Left colon (tissue), 2 donors: ENCODE measurements around the gene CYP8B1. TPM values are rescaled to one million over a fixed set of nuclear protein-coding genes. Genes with fewer than 3 reads are reported as not detected.

Source experiments
- ATAC-seq: fragments of 200-7000 bp; cut with Tn5 transposase; one replicate; pipeline ENCODE4 v1.9.1; 2020; ENCODE audit warnings: mild to moderate bottlenecking, moderate library complexity
- DNase-seq, 2 donors: peaks; one replicate each; pipeline ENCODE4 v3.0.0-alpha.2; 2020
- intact Hi-C, 2 donors: fragments of 100-400 bp; cut with DNase I in 1 of 2; cut with micrococcal nuclease in 1 of 2; formaldehyde crosslinking; loops; one replicate each; pipeline versions ENCODE4 v1.11.2 to v1.14.0; 2022; cut with DNase I, micrococcal nuclease
- total RNA-seq, 2 donors: library from RNA; stranded (reverse); fragmentation: NEBNext Ultra II Directional; extraction: Animal tissue kit (Norgen Biotek cat#: 25700); gene quantifications; one replicate each; pipeline ENCODE4 v1.2.1, GENCODE V29; 2021
- donor health status: DM: no; HTN: no; CAD: no.
- donor health status: DM: yes; HTN: yes; CAD: no.

Gene CYP8B1
- total RNA-seq, 2 donors from 2014 or later, result not detected

DNA sequence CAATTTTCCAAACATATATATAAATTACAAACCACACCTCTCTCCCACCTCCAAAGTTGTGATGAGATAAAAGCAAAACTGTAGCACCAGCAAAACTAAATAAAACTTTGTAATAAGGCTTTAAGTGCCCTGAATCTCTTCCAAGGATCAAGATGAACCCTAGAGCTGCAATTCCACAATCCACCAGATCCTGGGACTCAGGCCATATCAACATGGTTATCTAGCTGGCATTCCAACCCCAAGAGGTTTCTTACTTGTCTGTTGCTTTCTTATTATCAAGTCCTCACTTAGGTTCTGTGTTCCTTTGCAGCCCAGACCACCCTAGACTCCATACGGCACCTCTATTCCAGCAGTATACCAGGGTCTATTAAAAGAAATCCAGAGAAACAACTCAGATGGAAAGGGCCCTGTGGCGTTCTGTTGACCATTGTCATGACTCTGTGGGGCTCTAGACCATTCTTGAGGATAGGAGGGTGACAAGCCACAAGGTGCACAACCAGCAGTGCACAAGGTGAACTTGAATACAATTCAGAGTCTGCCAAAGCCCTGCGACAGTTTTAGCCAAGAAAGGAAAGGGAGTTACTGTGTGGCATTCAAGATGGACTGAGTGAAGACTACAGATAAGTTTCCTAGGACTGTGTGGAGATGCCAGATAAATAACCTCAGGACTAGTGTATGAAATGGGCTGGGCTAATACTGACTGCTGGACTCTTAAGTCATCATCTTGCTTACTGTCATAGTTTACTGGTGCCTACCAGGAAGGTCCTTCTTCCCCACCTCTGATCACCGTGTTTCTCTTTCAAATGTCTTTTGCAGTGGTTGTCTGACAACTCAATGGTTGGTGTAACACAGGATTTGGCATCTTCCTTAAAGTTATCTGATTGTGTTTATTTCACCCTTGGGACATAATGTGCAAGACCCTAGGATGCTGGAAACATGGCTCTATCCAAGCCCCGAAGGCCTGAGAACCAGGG lies 39.2 kb downstream of the CYP8B1 start:
- ATAC-seq, result no peak
- intact Hi-C loops, result loop anchor here in 1 of 2 donors (5.0 kb wide), 1 partner anchor 54 kb away; no protein-coding TSS in a partner anchor

DNA sequence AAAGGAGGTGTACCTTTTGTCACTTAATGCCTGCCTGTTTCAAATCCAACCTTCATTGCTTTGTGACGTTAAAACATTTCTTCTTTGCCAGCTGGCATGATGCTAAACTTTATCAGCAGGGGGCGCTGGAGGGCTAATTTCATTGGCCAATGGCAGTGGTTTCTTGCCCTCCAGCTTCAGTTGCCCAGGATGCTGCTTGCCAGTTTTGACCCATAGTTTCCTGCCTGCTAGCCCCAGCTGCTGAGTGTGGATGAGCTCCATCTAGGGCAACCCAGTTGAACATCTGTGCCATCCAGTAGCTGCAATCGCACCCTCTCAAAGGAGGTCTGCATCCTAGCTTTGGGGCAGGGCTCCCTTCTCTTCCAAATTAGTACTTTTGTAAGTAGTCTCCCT lies 44.4 kb downstream of the CYP8B1 start:
- peak; percentile 5 for ATAC-seq
- peak; percentile 67 to 83 for DNase-seq
- intact Hi-C loops, result no loop called here

More for the DNA sequence above, 39.2 kb downstream of the CYP8B1 start:
- no peak for DNase-seq

DNA sequence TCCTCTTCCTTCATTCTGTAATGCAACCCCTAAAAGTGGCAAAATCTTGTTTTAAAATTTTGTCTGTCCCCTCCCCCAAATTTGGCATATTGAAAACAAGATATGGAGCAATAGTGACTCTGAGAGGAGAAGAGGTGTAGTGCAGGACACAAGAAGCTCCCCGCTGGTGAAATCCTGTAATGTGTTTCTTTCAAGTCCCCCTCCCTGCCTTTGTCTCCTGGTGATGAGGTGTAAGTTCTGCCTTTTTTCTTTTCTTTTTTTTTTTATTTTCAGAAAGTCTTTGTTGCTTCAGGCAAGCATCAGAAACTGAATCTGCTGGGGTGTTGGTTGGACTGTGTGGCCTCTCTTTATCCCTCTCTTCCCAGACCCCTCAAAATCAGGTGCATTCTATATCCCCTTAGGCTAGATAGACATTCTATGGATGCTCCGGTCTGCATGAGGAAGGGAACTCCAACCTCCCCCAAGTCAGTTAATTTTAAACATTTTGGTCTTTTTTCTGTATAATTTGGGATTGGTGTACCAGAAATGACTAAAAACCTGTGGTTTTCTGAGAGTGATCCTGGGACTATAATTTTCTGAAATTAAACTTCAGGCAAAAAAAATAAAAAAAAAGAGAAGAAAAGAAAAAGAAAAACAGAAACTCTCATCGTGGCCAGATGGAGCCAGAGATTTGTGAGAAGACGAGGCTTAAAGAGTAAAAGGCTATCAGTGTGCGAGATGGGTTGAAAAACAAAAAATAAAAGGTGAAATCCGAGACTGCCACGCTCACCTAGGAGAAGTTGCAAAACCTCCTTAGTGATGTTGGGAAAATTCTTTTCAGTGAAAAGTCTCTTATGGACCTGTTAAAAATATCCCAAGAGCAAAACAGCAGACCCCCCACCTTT lies 45.0 kb downstream of the CYP8B1 start:
- ATAC-seq (peak; percentile 35), DNase-seq (no peak)
- intact Hi-C loops, result no loop called here

DNA sequence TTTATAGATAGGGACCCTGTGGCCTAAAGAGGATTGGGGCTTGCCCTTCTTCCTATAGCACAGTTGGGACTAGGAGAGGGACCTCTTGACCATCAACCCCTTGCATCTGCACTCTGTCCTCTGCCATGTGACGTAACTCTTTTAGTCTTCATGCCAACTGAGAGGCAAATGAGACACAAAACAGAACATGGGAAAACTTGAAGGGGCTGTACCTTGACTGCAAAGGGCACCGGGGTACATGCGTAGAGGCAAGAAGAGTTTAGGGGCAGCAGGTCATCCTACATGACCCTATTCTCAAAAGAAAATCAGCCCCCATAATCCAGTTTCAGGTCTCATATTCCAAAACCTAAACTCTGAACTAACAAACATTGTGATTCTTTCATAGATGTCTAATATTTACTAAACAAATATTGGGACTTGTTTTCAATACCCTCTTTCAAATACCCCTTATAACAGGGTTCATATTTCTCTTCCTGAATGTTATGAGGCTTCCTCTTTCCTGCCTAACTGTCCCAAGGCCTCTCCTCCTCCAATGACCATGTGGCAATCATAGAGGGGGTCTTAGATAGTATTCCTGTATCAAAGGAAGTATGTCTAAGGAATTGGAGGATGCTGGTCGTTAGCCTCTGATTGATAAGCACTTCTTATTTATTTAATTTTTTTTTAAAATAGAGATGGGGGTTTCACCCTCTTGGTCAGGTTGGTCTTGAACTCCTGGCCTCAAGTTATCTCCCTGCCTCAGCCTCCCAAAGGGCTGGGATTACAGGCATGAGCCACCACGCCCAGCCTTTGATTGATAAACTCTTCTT lies 45.8 kb downstream of the CYP8B1 start:
- ATAC-seq (peak; percentile 5), DNase-seq (no peak)
- intact Hi-C loops, result no loop called here

DNA sequence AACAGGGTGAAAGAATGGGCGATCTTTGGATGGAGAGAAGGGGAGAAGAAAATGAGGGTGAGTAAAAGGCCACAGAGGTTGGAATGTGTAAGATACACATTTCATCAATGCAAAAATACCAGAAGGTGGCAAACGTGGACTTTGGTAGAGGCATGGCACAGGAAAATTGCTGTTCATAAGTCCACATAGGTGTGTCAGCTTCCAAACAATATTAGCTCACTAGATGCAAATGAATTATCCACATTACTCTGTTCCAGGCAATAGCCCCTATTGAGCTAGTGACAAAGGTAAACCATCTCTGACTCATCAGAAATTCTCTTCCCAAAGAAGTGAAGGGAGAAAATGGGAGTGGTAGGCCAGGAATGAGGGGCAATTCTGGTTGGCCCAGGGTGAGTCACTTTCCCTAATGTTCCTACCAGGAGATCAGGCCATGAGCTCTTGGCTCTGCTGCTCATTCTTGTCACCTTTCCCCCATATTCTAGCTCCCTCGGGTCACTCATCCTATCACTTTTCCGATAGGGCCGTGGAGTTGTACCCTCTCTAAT lies 46.5 kb downstream of the CYP8B1 start:
- DNase-seq (peak; percentile 28 to 76), ATAC-seq (peak; percentile 80)
- intact Hi-C loops, result no loop called here

- intact Hi-C loops, result no loop called here
- peak; percentile 72 for ATAC-seq
- peak; percentile 60 to 71 for DNase-seq
These were observed 48.0 kb downstream of the CYP8B1 start for GRCh38 chr3:42827654-42828053.

GRCh38 chr3:42827023-42827422 lies 48.7 kb downstream of the CYP8B1 start:
- no peak for DNase-seq
- intact Hi-C loops, result no loop called here
- peak; percentile 27 for ATAC-seq

DNA sequence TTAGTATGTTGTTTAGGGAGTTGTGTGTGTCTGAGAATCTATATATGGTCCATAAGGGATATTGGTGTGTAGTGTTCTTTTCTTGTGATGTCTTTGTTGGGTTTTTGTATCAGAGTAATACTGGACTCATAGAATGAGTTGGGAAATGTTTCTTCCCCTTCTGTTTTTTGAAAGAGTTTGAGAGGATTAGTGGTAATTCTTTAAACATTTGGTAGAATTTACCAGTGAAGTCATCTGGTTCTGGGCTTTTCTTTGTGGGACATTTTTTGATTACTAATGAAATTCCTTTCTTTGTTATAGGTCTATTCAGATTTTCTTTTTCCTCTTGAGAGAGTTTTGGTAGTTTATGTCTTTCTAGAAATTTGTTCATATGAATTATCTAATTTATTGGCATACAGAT lies 49.5 kb downstream of the CYP8B1 start:
- no peak for DNase-seq
- ATAC-seq, result no peak

GRCh38 chr3:42823351-42823750 lies 52.3 kb downstream of the CYP8B1 start:
- intact Hi-C loops, result no loop called here
- no peak for ATAC-seq
- no peak for DNase-seq

More for the DNA sequence above, 49.5 kb downstream of the CYP8B1 start:
- intact Hi-C loops, result no loop called here

DNA sequence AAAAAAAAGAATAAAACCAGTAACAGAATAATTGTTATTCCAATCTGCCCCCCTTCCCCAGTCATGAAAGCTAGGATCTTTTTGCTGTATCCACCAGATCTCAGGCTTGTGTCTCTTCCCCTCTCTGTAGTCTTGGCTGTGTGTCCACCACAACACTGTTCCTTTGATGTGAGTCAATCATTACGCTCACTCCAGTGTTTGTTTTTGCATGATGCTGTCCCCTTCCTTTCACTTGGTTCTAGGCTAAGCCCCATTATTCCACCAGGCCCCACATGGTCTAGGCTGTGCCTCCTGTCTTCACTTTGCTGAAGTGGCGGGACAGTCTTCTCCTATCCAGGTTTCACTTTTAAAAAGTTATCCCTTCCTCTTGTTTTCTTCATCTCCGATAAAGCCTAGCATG lies 52.9 kb downstream of the CYP8B1 start:
- no peak for ATAC-seq
- DNase-seq, result no peak
- intact Hi-C loops, result no loop called here

Other genes with a start within 250 kb of the CYP8B1 start
- gene ZBTB47, start 222.2 kb downstream of the CYP8B1 start, total RNA-seq, result 10 to 100 TPM in 1 of 2 donors, 1 to 10 TPM in 1; 5.7 to 11.8 TPM
- not detected for gene KLHL40, start 190.3 kb downstream of the CYP8B1 start, total RNA-seq
- gene HHATL, start 173.1 kb downstream of the CYP8B1 start, total RNA-seq, result under 1 TPM in 1 of 2 donors, not detected in 1; 0.28 TPM
- gene CCDC13, start 102.6 kb downstream of the CYP8B1 start, total RNA-seq, result 1 to 10 TPM; 2.0 to 2.3 TPM
- gene HIGD1A, start 71.4 kb downstream of the CYP8B1 start, total RNA-seq, result 100 to 1,000 TPM; 376 to 377 TPM
- 1 to 10 TPM; 4.9 to 6.3 TPM for gene ACKR2, start 66.4 kb downstream of the CYP8B1 start, total RNA-seq
- 1 to 10 TPM; 5.9 to 7.7 TPM for gene ZNF662, start 30.3 kb upstream of the CYP8B1 start, total RNA-seq
- gene GASK1A, start 103.4 kb upstream of the CYP8B1 start, total RNA-seq, result 1 to 10 TPM; 1.1 to 2.5 TPM
- gene POMGNT2, start 230.2 kb upstream of the CYP8B1 start, total RNA-seq, result 1 to 10 TPM; 3.7 to 5.1 TPM